ENCODE measurements around the gene GALNT16.
"Not testable (repeated sequence)": the region's sequence is repeated elsewhere in the genome, so short reads cannot be mapped to it uniquely, and the experiment has no call there.

GALNT16 gene

DNA sequence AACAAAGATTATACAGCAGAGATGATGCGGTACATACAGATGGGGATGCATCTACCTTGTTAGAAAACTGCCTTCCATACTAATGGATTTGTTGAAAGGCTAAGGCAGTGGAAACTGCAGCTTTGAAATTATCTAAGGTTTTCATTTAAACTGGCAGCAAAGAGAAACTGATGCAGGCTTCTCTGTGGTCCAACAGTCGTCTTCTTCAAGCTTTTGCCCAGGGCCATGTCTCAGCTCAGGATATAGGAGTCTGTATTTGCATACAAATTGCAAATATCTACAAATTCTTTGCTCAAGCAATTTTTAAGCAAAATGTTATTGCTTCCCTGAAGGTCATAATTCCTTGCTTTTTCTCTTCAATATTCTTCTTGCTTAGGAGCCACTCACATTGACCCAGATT lies 104.4 kb downstream of the GALNT16 start:
- DNase-seq (ENCODE audit: low spot score) = no peak

DNA sequence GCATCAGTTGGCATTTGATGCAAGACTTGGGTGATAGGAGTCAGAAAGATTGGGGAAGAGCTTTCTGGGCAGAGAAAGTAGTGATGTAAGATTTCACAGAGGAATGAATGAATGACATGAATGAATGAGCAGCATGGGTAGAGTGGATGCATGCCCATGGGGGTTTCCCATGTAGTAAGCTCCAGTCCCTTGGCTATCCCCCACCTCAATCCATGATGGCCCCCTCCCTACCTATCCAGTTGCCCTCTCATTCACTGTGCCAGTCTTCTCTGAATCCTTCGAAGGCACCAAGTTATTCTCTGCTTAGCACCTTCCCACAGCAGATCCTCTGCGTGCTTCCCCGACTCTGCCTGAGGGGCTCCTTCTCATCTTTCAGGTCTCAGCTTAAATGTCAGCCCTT lies 106.1 kb downstream of the GALNT16 start:
- no peak for DNase-seq (ENCODE audit: low spot score)

DNA sequence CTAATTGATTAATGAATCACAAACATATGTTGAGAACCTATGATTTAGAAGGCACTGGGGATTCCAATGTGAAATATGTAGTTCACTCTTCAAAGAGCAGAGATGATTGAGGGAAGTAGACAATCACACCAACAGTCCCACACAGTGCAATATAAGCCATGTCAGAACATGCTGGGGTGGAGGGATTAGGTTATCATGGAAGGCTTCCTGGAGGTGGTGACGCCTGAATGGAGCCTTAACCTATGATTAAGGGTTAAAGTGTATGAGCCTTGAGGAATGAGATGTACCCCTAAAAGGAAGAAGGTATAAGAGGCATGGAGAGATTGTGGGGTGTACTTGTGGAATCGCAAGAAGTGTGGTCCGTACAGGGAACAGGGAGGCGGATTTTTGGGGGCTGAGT lies 106.8 kb downstream of the GALNT16 start:
- no peak for DNase-seq (ENCODE audit: low spot score)

DNA sequence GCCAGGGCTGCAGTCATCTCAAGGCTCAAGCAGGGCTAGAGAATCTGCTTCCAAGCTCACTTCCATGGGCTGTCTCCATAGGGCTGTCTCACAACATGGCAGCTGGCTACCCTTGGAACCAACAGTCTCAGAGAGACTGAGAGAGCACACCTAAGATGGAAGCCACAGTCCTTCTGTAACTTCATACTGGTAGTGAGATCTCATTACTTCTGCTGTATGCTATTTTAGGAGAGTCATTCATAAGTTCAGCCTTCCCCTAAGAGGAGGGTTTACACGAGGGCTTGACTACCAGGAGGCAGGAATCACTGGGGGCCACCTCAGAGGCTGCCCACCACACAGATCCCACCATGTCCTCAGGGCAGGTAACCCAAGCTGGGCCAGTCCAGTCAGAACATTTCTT lies 108.4 kb downstream of the GALNT16 start:
- DNase-seq (ENCODE audit: low spot score) = no peak

- DNase-seq (ENCODE audit: low spot score) = no peak
These were observed 110.1 kb downstream of the GALNT16 start for GRCh38 chr14:69370061-69370460.

DNA sequence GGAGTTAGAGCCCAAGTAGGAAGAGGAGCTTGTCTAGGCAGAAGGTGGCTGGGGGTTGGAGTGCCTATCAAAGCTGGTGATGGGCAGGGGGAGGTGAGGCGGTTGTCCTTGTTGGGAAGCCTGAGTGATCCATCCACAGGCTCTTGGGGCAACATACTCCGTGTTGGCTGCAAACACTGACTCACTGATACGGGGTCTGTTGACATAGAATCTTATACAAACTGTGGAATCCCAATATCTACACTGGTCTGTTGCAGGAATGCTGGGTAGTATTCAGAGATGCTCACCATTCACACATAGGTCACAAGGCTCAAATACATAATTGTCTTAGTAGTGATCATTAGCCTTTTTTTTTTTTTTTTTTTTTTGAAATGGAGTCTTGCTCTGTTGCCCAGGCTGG lies 112.2 kb downstream of the GALNT16 start:
- no peak for DNase-seq (ENCODE audit: low spot score)

- DNase-seq (ENCODE audit: low spot score) = no peak
These were observed 113.1 kb downstream of the GALNT16 start for GRCh38 chr14:69373104-69373503.

DNA sequence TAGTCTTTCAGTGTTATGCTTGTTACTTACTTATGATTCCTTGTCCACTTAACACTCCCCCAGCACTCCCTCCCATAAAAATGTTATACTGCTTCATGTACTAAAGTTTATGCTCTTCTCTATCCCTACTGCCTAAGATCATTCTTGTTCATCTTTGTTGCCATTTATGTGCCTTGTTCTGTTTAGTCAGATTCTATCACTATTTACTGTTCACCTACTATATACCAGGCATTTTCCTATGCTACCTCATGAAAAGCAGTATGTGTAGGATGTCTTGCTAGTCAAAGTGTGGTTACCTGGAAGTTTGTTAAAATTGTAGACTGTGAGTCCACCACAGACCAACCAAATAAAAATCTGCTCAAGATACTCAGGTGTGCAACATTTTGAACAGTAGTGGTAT lies 114.3 kb downstream of the GALNT16 start:
- DNase-seq (ENCODE audit: low spot score) = no peak

DNA sequence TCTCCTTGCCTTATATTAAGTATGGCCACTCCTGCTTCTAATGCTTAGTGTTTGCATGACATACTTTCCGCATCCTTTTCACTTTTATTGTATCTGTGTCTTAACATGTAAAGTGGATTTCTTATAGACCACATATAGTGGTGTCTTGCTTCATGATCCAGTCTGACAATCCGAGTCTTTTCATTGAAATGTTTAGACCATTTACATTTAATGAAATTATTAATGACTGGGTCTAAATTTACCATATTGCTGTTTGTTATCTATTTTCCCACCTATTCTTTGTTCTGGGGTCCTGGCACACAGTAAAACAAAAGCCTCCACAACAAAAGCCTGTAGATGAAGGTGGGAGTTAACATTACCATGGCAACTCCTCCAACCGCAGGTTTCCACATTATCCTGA lies 115.2 kb downstream of the GALNT16 start:
- no peak for DNase-seq (ENCODE audit: low spot score)

DNA sequence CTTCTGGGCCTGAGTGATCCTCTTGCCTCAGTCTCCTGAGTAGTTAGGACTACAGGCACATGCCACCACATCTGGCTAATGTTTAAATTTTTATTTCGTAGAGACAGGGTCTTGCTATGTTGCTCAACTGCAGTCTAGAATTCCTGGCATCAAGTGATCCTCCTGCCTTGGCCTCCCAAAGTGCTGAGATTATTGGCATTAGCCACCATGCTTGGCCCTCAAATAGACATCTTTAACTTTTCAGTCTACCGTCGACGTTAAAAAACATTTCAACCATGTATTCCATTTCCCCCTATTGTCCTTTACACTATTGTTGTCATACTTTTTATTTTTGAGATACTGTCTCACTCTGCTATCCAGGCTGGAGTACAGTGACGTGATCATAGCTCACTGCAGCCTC lies 115.8 kb downstream of the GALNT16 start:
- no peak for DNase-seq (ENCODE audit: low spot score)

DNA sequence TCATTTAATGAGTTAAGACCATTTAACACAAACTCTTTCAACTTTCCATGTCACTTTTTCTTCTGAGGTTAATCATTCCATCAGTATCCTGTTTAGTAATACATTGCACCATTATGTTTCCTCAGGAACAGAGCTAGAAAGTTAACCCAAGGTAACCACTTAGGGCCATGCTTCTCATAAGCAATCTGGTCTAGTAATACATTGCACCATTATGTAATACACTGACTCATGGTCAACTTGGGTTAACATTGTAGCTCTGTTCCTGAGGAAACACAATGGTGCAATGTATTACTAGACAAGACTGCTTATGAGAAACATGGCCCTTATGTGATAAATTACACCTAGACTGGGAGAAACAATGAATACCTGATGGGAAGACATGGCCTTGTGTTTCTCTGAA lies 116.5 kb downstream of the GALNT16 start:
- DNase-seq (ENCODE audit: low spot score) = no peak

DNA sequence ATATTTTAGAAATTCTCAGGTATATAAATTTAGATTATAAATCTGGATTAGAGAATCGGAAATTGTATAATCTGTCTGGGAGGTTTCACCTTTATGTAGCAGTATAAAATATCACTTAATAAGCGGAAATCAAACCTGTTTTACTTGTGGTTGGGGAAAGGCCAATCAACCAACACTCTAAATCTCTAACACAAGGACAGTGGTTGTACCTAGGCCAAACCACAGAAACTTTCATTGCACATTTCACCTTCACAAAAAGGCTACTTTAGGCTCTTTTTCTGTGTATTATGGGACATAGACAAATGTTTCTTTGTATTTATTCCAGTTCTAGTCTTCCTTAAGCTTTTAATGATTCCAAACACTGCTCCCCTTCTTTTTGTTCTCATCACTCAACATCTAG lies 118.3 kb downstream of the GALNT16 start:
- no peak for DNase-seq (ENCODE audit: low spot score)

DNA sequence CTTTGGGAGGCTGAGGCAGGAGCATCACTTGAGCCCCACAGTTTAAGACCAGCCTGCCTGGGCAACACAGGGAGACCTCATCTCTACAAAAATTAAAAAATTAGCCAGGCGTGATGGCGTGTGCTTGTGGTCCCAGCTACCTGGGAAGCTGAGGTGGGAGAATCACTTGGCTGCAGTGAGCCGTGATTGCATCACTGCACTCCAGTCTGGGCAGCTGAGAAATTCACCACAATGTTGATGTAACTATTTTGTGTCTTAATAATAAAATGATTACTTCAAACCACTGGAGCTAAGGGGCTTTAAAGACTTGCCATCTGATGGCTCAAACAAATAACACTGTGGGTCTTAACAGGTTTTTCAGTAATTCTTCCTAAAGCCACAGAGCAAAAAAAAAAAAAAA lies 127.4 kb downstream of the GALNT16 start:
- DNase-seq (ENCODE audit: low spot score) = no peak

- DNase-seq (ENCODE audit: low spot score) = not testable (repeated sequence)
These were observed 131.4 kb downstream of the GALNT16 start for GRCh38 chr14:69391400-69391799.

DNA sequence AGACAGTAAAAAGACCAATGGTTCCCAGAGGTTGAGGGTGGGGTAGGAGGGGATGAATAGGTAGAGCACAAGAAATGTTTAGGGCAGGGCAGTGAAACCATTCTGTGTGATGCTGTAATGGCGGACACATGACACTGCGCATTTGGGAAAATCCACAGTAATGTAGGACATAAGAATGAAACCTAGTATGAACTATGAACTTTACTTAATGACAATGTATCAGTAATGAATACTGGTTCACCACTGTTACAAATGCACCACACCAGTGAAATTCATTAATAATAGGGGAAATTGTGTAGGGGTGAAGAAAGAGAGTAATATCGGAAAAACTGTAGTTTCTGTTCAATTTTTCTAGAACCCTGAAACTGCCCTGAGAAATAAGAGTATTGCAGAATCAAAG lies 132.5 kb downstream of the GALNT16 start:
- DNase-seq (ENCODE audit: low spot score) = no peak

DNA sequence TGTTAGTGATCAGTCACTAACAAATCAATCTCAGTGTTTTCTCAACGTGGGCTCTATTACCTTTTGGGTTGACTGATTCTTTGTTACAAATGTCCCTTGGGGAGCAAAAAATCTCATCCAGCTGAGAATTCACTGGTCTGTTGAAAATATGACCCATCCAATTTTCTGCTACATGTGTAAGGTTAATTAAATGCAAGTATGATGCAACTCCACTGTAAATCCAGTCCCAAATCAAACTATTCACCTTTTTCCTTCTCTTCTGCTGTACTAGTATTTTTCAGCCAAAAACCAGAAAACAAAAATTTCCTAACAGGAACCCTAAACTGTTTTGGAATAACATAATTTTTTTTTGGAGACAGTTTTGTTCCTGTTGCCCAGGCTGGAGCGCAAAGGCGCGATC lies 136.0 kb downstream of the GALNT16 start:
- DNase-seq (ENCODE audit: low spot score) = no peak

- DNase-seq (ENCODE audit: low spot score) = peak; percentile 83
These were observed 138.3 kb downstream of the GALNT16 start, which contains the start of the genes ERH and SLC39A9 for GRCh38 chr14:69398053-69398817. Gene ERH, minus strand, starts transcription at chr14:69398299. Its CDS starts 66 bp downstream, at chr14:69398233. Gene SLC39A9, plus strand, starts transcription at chr14:69398692. Its CDS starts 678 bp downstream, at chr14:69399370.

GRCh38 chr14:69398818-69399210 lies 138.9 kb downstream of the GALNT16 start:
- no peak for DNase-seq (ENCODE audit: low spot score)

DNA sequence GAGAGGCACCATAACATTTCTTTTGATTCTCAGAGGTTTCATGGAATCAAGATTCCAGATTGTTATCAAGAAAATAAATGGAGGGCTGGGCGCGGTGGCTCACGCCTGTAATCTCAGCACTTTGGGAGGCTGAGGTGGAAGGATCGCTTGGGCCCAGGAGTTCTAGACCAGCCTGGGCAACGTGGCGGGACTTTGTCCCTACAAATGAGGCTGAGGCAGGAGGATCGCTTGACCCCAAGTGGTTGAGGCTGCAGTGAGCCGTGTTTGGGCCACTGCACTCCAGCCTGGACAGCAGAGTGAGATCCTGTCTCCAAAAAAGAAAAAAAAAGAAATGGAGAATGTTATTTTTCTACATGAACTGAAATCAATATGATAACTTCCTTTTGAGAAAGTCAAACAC lies 139.8 kb downstream of the GALNT16 start:
- DNase-seq (ENCODE audit: low spot score) = no peak

DNA sequence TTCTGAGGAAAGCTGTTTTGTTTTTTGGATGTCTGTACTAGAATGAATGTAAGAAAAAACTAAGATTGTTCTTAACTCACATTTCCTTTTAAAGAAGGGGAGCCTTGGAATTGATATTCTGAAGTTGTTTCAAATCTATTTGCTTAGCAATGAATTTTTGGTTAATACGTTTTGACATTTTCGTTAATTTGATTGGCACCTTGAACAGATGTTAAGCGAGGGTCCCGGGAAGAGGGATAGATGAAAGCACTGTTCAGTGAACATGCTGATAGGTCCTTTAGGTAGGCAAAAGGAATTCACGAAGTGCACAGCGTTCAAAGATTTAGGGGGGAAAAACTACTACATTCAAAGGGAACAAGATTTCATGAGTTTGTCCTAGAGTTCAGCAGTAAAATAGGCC lies 140.2 kb downstream of the GALNT16 start:
- no peak for DNase-seq (ENCODE audit: low spot score)

- DNase-seq (ENCODE audit: low spot score) = no peak
These were observed 141.9 kb downstream of the GALNT16 start for GRCh38 chr14:69401841-69402240.

DNA sequence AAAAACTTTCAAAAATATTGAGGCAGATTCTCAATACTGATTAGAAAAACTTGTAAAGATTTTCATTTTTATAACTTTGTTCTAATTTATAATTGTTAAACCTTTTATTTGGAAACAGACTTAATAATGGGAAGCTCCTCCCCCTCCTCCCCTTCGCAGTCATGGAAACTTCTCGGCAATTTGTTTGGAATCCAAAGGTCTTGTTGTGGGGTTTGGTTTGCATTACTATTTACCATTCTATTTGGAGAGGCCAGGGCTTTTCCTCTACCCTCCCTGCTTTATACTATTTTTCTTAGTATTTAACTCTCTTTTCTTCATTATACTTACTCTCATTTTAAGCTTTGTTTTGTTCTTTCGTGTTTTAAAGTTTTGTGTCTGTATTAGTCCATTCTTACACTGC lies 144.5 kb downstream of the GALNT16 start:
- DNase-seq (ENCODE audit: low spot score) = no peak

DNA sequence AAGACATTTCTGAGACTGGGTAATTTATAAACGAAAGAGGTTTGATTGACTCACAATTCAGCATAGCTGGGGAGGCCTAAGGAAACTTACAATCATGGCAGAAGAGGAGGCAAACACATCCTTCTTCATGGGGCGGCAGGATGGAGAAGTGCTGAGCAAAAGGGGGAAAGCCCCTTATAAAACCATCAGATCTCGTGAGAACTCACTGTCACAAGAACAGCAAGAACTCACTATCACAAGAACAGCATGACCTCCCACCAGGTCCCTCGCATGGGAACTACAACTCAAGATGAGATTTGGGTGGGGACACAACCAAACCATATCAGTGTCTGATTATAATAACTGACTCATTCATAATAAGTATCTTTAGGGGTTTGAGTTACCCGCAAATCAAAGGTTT lies 144.9 kb downstream of the GALNT16 start:
- no peak for DNase-seq (ENCODE audit: low spot score)

DNA sequence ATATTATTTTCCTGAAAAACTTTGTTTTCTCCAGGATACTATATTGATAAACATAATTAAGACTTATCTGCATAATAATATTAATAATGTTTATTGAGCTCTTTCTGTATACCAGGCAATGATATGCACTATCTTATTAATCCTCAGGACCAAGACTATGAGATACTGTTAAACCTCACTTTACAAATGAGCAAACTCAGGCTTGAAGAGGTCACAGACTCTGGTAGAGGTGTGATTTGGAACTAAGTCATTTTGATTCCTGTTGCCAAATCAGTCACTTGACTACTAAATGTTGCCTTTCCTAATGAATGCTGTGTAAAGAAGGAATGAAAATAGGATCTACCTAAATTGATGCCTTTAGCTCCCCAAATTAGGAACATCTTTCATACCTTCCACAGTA lies 145.8 kb downstream of the GALNT16 start:
- no peak for DNase-seq (ENCODE audit: low spot score)
